Measurements from ENCODE around the gene MRNIP.

- TF ChIP-seq CTCF (conservative IDR thresholded peaks at IDR 0.05): no peak
- no peak for TF ChIP-seq EZH2 (IDR thresholded peaks at IDR 0.05; ENCODE audit: low read depth)
Observed at GRCh38 chr5:179889885-179890284, 31.3 kb upstream of the MRNIP start.
